GM12864 (cell line): ENCODE results near the gene DUOX1.

Experiments used
- DNase-seq: peaks from one replicate; pipeline ENCODE4 v3.0.0-alpha.2; 2011; ENCODE audit warnings: low read depth
- H3K4me3 ChIP-seq: 2 replicates; pipeline ENCODE4 v1.5.1; 2011; ENCODE audit warnings: mild to moderate bottlenecking, low read depth, low read length, control low read depth
- TF ChIP-seq, protein P1 (sequence below): IDR thresholded peaks from 2 replicates; pipeline ENCODE4 v1.5.1; 2011; ENCODE audit warnings: low read depth, mild to moderate bottlenecking, moderate library complexity, low read length, control low read depth, inconsistent platforms; ENCODE audit errors: missing control alignments

DUOX1 gene

DNA sequence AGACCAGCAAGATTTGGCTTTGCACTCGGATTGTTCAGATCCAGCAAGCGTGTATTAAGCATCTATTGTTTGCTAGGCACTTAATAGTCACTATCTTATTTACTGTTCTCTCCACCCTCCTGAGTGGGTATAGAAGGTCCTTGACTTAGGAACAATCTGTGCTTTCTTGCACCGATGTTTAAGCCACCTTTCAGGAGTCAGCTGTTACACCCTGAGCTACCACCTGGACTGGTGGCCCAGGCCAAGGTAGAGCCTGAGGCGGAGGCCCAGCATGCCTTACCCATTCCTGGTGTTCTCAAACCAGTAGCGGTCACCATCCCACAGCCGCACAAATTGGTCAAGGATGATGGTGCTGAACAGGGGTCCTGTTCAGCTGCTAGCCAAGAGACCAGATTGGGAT is 10.0 kb downstream of the DUOX1 start:
- no peak overlapping the region for H3K4me3 ChIP-seq
- TF ChIP-seq, protein P1, sequence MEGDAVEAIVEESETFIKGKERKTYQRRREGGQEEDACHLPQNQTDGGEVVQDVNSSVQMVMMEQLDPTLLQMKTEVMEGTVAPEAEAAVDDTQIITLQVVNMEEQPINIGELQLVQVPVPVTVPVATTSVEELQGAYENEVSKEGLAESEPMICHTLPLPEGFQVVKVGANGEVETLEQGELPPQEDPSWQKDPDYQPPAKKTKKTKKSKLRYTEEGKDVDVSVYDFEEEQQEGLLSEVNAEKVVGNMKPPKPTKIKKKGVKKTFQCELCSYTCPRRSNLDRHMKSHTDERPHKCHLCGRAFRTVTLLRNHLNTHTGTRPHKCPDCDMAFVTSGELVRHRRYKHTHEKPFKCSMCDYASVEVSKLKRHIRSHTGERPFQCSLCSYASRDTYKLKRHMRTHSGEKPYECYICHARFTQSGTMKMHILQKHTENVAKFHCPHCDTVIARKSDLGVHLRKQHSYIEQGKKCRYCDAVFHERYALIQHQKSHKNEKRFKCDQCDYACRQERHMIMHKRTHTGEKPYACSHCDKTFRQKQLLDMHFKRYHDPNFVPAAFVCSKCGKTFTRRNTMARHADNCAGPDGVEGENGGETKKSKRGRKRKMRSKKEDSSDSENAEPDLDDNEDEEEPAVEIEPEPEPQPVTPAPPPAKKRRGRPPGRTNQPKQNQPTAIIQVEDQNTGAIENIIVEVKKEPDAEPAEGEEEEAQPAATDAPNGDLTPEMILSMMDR: no peak
- no peak for DNase-seq

DNA sequence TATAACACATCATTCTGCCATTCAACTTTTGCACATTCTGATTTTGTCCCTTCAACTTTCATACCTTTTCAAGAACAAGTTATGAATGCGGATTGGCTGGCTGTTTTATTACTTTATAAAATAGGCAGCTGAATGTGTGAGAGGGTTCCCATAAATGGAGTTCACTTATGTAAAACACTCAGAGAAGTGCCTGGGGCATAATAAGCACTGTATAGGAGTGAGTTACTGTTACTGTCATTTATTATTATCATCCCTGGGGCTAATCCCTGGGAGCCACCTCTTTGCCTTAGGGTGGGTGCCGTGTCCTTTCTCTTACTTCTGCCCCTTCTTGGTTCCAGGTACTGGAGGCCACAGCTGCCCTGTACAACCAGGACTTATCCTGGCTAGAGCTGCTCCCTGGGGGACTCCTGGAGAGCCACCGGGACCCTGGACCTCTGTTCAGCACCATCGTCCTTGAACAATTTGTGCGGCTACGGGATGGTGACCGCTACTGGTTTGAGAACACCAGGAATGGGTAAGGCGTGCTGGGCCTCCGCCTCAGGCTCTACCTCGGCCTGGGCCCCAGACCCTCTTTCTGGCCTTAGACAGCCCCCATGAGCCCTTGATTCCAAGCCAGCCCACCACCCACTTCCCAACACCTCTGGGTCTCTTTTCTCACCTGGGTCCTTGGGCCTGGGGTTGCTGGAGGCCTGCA is 10.9 kb downstream of the DUOX1 start:
- TF ChIP-seq, protein P1: no peak
- H3K4me3 ChIP-seq: no peak overlapping the region
- DNase-seq: no peak

DNA sequence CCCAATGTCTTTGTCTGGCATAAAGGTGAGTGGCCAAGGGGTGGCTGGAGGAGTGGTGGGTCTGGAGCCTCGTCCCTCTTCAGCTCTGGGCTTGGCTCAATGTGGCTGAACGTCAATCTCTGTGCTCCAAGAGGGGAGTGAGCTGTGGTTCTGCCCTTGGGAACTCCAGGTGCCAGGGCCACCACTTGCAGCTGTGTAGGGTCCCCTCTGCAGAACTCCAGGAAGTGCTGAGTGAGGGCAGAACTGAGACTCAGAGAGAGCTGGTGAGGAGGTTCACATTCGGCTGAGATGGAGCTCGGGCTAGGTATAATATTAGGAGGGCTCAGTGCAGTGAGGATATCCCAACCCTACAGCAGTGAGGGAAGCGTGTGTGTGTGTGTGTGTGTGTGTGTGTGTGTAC is 11.6 kb downstream of the DUOX1 start:
- TF ChIP-seq, protein P1: no peak
- no peak overlapping the region for H3K4me3 ChIP-seq

DNA sequence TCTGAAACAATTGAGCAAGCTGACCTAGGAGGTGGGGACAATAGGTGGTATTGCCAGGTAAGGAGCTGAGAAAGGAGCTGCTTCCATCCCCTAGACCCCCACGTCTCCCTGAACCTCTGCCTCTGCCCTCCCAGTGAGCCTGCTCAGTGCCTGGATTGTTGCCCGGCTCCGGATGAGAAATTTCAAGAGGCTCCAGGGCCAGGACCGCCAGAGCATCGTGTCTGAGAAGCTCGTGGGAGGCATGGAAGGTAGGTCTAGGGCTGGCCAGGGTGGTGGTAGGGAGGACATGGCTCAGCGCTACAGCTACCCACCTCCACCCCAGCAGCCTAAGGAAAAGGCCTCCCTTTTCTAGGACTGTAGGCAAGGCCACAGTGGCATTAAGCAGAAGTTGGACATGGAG is 13.3 kb downstream of the DUOX1 start:
- H3K4me3 ChIP-seq: no peak overlapping the region
- TF ChIP-seq, protein P1: no peak
- DNase-seq: no peak

More for the DNA sequence above, 11.6 kb downstream of the DUOX1 start:
- DNase-seq: no peak

DNA sequence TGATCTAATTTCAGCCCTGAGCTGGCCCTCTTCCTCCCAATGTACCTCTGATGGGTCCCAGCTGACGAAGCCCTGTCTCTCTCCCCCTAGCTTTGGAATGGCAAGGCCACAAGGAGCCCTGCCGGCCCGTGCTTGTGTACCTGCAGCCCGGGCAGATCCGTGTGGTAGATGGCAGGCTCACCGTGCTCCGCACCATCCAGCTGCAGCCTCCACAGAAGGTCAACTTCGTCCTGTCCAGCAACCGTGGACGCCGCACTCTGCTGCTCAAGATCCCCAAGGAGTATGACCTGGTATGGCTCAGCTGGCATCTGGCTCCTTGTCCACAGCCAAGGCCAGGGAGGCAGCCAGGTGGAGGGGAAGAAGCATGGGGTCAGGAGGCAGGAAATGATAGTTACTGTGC is 14.2 kb downstream of the DUOX1 start:
- H3K4me3 ChIP-seq: no peak overlapping the region
- DNase-seq: no peak
- TF ChIP-seq, protein P1: no peak

DNA sequence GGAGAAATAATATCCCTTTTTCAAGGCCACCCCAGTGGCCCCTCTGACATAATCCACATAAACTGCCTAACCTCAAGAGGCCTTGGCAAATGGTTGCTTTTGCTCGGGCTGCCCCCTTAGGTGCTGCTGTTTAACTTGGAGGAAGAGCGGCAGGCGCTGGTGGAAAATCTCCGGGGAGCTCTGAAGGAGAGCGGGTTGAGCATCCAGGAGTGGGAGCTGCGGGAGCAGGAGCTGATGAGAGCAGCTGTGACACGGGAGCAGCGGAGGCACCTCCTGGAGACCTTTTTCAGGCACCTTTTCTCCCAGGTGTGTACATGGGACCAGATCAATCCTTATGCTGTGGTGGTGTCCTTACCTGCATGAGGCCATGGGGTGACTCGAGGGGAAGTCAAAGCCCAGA is 15.0 kb downstream of the DUOX1 start:
- TF ChIP-seq, protein P1: no peak
- no peak overlapping the region for H3K4me3 ChIP-seq
- DNase-seq: no peak

DNA sequence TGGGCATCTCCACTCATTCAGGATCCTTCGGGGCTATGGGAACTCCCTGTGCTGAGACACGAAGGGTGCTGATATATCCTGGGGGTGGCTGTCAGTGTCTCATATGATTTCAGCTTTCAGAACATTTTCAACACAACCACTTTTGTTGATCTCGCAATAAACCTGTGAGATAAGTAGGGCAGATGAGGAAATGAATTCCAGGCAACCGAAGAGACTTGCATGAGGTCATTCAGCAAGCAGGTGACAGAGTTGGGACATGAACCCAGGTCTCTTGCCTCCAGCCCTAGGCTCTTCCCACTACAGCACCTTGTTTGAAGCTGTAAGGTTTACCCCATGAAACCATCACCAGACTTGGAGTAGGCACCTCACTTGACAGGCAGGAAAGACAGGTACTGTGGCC is 16.6 kb downstream of the DUOX1 start:
- TF ChIP-seq, protein P1: no peak
- no peak for DNase-seq
- H3K4me3 ChIP-seq: no peak overlapping the region
